NCI-H2107 treated with DMSO at 0.1 percent for 48 hours (cell line): ENCODE results near the gene SDS.

Source experiments
- DNase-seq: peaks from one replicate; lab custom pipeline; 2025; ENCODE audit not compliant: unreplicated experiment; lab: John Stamatoyannopoulos, UW

SDS gene, protein sequence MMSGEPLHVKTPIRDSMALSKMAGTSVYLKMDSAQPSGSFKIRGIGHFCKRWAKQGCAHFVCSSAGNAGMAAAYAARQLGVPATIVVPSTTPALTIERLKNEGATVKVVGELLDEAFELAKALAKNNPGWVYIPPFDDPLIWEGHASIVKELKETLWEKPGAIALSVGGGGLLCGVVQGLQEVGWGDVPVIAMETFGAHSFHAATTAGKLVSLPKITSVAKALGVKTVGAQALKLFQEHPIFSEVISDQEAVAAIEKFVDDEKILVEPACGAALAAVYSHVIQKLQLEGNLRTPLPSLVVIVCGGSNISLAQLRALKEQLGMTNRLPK

DNA sequence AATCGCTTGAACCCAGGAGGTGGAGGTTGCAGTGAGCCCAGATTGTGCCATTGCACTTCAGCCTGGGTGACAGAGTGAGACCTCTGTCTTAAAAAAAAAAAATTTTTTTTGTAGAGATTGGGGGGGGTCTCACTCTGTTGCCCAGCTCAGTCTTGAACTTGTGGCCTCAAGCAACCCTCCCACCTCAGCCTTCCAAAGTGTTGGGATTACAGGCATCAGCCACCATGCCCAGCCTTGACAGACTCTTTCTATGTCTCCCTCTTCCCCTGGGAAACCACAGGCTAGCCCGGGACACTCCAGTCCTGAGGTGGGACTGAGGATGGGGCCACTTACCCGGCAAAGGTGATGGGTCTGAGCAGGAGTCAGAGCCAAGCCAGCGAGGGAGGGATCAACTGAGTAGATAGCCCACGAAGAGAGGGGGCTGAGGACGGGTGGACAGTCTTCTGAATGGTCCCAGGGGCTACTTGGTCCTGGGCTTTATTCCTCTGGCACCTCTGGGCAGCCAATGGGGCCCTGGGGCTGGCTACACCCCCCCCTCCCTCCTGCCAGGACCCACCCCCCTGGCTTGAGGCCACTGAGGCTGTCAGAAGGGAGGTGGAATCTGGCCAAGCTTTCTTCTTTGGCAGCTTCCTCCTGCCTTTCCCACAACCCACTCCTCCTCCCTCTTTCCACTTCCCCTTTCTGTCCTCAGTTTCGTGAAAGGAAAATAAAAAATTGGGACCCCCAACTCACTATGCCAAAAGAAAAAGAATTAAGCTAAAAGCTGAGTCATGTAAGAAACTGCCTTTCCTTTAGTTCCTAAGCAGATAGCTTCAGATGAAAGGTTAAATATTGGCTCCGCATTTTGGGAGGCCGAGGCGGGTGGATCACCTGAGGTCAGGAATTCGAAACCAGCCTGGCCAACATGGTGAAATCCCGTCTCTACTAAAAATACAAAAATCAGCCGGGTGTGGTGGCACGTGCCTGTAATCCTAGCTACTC lies at the start of gene SDS:
SDS (minus strand) TSS at position 453 of the 981 bp plus-strand sequence. CDS start 4,179 bp downstream, outside the sequence.
- DNase-seq = no peak

DNA sequence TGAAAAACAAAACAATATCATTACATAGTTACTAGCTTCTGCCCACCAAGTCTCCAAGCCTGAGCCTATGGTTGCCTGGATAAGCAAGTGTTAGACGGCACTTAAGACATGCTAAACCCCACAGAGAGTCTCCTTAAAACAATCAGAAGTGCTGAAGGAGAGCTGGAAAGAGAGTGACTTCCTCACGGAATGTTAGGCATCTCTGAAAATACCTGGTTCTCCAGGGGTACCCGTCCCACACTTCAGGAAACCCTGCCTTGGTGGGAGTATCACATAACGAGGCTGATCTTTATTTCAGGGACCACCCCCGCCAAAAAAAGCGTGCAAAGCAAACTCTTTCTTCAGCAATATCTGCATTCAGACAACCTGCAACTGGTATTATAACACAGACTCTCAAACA lies 49.6 kb upstream of the SDS start:
- no peak for DNase-seq

DNA sequence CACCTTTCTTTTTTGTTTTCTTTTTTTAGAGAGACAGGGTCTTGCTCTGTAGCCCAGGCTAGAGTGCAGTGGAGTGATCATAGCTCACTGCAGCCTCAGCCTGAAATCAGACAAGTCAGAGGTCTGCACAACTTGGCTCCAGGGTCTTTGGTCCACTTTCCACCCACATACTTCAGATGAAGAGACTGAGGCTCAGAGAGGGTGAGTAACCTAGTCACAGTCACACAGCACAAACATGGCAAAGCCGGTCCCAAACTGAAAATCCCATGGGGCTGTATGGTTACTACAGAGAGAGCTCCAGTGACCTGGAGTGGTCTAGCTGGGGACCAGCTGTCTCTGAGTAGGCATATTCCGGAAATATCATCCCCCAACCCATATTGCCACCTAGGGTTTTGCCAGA lies 48.8 kb upstream of the SDS start:
- no peak for DNase-seq

DNA sequence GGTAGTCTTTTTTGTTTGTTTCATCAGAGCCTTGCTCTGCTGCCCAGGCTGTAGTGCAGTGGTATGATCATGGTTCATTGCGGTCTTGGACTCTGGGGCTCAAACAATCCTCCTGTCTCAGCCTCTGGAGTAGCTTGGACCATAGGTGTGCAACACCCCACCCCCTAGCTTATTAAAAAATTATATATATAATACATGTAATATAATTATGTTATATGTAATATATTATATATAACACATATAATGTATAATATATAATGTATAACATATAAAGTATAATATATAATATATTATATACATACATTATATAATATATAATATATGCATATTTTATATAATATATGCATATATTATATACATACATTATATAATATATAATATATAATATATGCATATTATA lies 46.2 kb upstream of the SDS start:
- DNase-seq = no peak

DNA sequence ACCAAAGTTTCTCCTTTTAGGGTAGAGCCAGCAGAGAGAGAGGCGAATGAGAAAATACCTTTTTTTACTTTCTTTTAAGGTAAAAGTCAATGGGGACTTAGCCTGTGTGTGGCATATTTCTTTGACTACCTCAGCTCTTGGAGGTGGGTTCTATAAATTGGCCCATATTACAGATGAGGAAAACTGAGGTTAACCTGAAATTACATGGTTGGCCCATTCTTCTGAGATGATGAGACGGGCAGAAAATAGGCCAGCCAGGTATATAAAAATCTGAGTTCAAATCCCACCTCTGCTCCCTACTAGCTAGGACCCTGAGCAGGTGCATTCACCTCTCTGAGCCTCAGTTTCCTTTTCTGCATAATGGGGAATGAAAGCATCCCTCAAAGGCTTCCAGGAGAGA lies 45.6 kb upstream of the SDS start:
- no peak for DNase-seq

DNA sequence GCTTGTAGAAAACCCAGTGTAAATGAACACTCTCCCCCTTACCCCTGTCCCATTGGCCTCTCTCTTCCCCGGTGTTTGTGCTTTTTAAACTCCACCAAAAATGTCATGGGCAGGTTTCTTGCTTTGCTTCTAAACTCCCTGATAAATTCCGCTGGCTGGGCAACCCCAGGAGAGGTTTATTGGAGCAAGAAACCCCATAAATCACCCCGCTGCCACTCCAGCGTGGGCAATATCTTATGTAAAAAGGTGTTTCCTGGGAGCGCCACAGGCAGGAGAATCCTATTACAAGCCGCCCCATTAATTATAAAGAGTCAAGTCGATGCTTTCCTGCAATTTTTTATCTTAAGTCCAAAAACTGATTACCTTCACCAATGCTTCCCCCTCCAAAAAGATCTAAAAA lies 45.2 kb upstream of the SDS start:
- DNase-seq = no peak

DNA sequence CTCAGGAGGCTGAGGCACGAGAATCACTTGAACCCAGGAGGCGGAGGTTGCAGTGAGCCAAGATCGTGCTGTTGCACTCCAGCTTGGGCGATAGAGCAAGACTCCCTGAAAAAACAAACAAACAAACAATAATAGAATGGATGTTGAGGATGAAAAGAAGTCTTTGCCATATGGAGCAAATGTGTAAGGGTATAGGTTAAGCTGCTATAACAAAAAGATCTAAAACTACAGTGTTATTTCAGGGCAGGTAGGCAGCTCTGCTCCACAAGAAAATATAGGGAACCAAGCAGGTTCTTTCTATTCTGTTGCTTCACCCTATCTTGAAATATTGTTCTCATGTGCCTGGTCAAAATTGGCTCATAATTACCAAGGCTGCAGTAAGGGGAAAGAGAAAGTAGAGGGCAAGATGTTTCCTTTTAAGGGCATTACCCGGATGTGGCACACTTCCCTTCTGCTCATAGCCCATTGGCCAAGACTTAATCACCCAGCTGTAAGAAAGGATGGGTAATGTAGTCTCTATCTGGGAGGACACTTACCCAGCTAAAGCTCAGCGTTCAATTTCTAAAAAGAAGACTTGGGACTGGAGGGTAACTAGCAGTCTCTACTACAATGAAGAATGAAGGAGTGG lies 42.0 kb upstream of the SDS start:
- no peak for DNase-seq

DNA sequence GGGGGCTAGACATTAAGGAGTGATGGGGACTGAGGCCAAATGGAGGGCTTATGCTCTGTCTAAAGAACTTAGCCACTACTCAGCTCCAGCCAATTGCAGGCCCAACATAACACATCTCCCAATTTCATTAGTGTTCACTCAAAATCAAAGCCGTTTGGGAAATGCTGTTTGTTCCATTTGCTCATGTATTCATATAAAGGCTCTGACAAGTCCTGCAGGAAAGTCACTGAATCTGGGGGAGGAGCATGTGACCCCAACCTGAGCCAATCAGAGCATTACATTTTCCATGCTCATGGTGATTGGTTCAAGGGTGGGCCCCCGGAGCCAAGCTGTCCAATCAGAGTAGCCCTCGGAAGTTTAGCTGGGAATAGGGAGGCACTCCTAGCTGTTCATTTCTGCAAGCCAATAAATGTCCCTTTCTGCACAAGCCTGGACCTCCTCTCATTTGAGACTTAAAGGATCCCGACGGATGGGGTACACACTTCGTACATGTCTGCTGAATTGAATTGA lies 39.4 kb upstream of the SDS start:
- no peak for DNase-seq

DNA sequence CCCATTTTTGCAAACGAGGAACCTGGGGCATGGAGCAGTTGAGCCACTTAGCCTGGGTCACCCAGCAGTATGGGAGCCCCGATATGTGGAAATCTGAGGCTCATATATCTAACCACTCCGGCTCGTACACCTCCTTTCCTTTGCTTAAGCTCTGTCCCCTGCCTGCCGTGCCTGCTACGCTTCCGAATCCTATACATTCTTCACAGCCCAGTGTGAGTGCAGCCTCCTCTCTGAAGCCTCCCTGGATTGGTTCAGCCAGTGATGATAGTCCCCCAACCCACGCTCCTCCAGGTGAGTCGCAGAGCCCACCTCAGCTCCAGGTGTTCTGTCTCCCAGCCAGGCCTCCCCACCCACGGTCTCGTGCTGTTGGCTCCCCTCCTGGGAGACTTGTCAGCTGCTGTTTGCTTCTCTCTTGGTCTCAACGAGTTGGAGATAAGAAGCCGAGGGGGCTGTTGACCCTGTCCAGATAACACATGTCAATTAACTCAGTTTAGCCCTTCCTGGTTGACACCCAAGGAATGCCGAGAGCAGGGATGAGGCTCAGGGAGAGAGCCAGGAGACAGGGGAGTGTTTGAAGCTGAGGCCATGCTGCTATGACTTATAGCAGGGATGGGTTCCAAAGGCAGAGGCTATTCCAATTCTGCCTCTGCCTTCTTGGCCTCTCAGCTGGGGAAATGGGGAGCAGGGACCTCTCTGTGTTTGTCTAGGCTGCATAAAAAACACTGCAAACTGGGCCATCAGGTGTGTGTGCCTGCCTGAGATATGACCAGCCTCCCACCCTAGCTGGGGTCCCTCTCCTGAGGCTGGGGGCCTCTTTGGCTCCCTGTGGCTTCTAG lies 37.5 kb upstream of the SDS start:
- DNase-seq = no peak

DNA sequence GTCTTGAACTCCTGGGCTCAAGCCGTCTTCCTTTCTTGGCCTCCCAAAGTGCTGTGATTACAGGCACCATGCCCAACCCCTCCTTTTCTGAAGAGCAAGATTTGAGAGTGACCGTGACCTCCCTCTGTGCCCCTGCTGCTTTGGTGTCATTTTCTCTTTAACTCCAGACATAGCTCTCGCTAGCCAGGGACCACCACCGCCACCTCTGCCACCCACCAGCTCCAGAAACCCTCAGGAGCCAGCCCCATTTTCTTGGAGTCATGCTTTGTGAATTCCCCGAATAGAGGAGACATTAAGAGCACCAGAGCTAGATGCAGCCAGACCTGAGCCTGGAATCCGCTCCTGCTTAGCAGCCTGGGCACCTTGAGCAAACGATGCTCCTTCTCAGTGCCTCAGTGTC lies 36.6 kb upstream of the SDS start:
- no peak for DNase-seq

DNA sequence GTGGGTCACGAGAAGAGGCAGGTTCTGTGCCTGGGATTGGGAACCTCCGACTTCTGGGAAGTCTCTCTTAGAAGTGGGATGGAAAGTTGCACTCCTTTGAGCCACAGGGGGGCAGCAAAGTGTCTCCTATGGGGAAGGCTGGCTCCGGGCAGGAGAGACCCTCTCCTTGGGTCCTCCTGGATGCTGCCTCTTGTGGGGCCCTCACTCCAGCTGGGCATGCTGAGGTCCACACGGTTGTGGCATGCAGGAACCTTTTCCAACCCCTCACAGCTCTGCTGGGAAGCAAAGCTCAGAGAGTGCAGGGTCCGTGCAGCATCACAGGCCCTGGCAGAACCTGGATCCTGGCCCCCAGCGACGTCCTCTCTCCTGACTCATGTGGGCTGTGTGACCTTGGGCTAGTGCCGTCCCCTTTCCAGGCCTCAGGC lies 35.9 kb upstream of the SDS start:
- DNase-seq = peak; percentile 29

DNA sequence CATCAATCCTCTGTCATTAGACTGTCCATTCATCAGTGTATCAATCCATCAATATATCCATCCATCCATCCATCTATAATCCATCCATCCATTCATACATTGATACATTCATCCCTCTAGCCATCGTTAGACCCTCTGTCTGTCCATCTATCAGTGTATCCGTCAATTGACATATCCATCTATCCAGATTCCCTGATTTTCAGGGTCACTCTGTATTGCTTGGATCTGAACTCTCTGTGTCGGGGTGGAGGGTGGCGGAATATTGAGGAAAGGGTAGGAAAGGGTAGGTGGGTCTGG lies 35.6 kb upstream of the SDS start:
- DNase-seq = no peak

DNA sequence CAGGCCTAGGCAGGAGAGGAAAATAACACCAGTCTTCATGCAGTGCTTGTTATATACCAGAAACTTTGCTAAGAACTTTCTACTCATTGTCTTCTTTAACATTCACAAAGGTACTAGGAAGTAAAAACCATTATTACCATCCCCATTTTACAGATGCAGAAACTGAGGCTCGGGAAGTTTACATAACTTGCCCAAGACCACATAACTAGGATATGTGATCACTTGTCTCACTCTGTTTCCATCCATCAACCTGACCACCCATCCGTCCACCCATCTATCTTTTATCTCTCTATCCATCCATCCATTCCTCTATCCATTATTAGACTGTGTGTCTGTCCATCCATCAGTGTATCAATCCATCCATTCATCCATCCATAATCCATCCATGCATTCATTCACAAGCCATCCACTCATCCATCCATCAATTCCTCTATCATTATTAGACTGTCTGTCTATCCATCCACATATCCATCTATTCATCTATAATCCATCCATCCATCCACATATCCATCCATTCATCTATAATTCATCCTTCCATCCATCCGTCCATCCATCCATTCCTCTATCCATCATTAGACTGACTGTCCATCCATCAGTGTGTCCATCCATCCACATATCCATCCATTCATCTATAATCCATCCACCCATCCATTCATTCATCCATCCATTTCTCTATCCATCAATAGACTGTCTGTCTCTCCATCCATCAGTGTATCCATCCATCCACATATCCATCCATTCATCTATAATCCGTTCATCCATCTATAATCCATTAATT lies 35.0 kb upstream of the SDS start:
- DNase-seq = no peak

DNA sequence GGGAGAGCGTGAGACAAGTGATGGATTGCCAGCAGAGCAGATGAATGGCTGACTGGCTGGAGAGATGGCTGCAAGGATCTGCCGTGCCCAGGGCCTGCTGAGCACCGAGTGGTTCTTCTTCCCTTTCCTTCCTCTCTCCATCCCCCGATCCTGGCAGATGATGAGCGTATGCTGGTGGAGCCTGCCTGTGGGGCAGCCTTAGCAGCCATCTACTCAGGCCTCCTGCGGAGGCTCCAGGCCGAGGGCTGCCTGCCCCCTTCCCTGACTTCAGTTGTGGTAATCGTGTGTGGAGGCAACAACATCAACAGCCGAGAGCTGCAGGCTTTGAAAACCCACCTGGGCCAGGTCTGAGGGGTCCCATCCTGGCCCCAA lies 34.0 kb upstream of the SDS start:
- DNase-seq = no peak

DNA sequence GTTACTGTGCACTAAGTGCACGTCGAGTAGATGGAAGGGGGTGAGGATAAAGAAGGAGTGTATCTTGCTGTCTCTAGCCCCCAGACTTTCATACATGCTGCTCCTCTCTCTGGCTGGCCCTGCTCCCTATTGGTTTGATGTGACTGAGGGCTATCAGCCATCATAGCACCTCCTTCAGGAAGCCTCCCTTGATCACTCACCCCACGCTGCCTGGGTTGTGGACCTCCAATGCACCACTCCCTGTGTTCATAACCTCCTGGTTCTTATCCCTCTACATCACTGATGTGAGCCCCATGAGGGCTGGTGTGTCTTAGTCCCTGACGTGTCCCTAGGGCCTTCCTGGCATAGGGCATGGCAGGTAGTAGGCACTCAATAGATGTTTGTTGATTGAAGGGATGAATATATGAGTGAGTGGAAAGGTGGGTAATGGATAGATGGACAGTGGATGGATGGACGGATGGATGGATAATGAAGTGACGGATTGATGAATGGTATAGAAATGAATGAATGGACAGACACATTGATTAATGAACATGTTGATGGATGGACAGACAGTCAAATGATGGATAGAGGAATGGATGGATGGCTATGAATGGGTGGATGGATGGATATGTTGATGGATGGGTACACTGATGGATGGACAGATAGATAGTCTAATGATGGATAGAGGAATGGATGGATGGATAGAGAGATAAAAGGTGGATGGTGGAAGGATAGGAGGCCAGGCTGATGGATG lies 33.5 kb upstream of the SDS start:
- no peak for DNase-seq

DNA sequence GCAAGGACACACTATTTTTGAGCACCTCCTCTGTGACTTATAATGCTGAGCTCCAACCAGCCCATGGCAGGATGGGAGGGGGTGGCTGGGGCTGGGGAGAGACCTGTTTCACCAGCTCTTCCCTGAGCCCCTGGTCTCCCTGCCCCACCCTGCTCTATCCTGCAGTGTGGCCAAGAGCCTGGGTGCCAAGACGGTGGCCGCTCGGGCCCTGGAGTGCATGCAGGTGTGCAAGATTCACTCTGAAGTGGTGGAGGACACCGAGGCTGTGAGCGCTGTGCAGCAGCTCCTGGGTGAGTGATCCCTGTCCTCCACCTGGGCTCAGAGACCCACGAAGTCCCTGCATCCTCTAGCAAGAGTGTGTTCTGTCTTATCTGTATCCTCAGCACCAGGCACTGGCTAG lies 32.9 kb upstream of the SDS start:
- no peak for DNase-seq

DNA sequence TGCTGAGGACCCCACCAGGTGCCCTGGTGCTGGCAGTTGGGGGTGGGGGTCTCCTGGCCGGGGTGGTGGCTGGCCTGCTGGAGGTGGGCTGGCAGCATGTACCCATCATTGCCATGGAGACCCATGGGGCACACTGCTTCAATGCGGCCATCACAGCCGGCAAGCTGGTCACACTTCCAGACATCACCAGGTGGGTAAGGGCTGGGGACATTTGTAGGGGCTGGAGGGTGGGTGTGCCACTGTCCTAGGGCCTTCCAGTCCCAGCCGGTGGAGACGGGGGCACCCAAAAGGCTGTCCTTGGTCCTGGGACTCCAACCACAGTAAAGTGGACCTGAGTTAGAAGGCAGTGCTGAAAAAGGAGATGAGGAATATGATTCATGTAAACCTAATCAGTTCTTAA lies 31.7 kb upstream of the SDS start:
- no peak for DNase-seq

DNA sequence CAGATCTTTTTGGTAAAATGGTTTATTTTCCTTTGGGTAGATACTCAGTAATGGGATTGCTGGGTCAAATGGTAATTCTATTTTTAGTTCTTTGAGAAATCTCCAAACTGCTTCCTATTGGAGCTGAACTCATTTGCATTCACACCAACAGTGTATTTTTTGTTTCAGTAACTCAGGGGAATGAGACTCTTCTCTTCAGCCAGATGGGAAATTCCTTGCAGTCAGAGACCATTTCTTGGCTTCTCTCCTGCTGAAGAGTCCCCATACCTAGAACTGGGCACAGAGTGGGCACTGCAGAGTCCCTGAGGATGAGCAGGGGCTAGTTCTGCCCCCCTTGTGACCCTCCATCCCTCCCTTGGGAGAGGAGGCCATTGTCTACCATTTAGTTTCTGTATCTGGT lies 29.3 kb upstream of the SDS start:
- DNase-seq = no peak

DNA sequence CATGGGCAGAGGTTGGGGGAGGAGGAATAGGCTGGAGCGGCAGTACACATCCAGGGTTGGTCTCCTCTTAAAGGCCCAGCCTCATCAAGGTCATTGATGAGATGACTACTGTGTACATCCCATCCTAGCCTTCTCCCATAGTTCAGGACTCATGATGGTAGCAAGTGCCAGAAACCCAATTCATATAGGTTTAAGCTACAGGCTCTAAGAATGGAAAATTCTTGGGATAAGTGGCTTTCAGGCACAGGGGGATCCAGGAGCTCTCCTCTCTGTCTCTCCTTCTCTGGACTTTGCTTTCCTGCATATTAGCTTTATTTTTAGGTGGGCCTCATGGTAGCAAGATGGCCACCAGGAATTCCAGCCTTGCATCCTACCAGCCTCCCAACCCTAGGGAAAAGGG lies 24.8 kb upstream of the SDS start:
- DNase-seq = no peak

DNA sequence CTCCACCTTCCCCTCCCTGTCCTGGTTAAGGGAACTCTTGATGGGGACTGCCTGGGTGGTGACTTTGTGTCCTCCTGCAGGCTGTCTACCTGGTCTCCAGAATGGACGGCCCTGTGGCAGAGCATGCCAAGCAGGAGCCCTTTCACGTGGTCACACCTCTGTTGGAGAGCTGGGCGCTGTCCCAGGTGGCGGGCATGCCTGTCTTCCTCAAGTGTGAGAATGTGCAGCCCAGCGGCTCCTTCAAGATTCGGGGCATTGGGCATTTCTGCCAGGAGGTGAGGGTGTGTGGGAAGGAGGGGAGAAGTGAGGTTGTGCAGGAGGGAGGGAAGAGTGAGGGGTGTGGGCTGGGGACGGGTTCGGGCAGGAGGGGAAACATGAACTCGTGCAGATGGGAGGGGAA lies 24.2 kb upstream of the SDS start:
- no peak for DNase-seq
